NCI-H2029 (cell line): Measurements from ENCODE around the gene GPR173.

Experiments
- DNase-seq: peaks from one replicate; lab custom pipeline; 2025; lab: John Stamatoyannopoulos, UW

Gene GPR173

GRCh38 chrX:53048169-53049126, at the start of gene GPR173:
TSS of gene GPR173 (plus strand) at chrX:53048789. CDS start at chrX:53076622, 27,833 bp downstream.
- DNase-seq = no peak

GRCh38 chrX:53000447-53001135, 48.0 kb upstream of the GPR173 start:
- no peak for DNase-seq

GRCh38 chrX:53001958-53002357, 46.6 kb upstream of the GPR173 start:
- no peak for DNase-seq

GRCh38 chrX:53003111-53003510, 45.5 kb upstream of the GPR173 start:
- no peak for DNase-seq

- no peak for DNase-seq
Observed at GRCh38 chrX:53004038-53004437, 44.6 kb upstream of the GPR173 start.

GRCh38 chrX:53004811-53005210, 43.8 kb upstream of the GPR173 start:
- no peak for DNase-seq

- no peak for DNase-seq
Observed at GRCh38 chrX:53005327-53005726, 43.3 kb upstream of the GPR173 start.

GRCh38 chrX:53009032-53009431, 39.6 kb upstream of the GPR173 start:
- DNase-seq = no peak

GRCh38 chrX:53013291-53013690, 35.3 kb upstream of the GPR173 start:
- no peak for DNase-seq

- no peak for DNase-seq
Observed at GRCh38 chrX:53018627-53019026, 30.0 kb upstream of the GPR173 start.

- no peak for DNase-seq
Observed at GRCh38 chrX:53022381-53022780, 26.2 kb upstream of the GPR173 start.

- DNase-seq = no peak
Observed at GRCh38 chrX:53028678-53029077, 19.9 kb upstream of the GPR173 start.

GRCh38 chrX:53031380-53031779, 17.2 kb upstream of the GPR173 start:
- DNase-seq = no peak

- DNase-seq = no peak
Observed at GRCh38 chrX:53036149-53036548, 12.4 kb upstream of the GPR173 start.

- no peak for DNase-seq
Observed at GRCh38 chrX:53039236-53039635, 9.4 kb upstream of the GPR173 start.

- no peak for DNase-seq
Observed at GRCh38 chrX:53044995-53045394, 3.6 kb upstream of the GPR173 start.

- no peak for DNase-seq
Observed at GRCh38 chrX:53047228-53047627, 1.4 kb upstream of the GPR173 start.

GRCh38 chrX:53049127-53049517, 533 bp downstream of the GPR173 start:
- no peak for DNase-seq

- DNase-seq = no peak
Observed at GRCh38 chrX:53050841-53051240, 2.3 kb downstream of the GPR173 start.

- DNase-seq = no peak
Observed at GRCh38 chrX:53055244-53055849, 6.8 kb downstream of the GPR173 start.

- DNase-seq = no peak
Observed at GRCh38 chrX:53056292-53056691, 7.7 kb downstream of the GPR173 start.

- no peak for DNase-seq
Observed at GRCh38 chrX:53065104-53065503, 16.5 kb downstream of the GPR173 start.

GRCh38 chrX:53071064-53071463, 22.5 kb downstream of the GPR173 start:
- no peak for DNase-seq
